GM12872 (cell line): ENCODE results near the gene IP6K2.

Source experiments
- TF ChIP-seq, protein P1 (sequence below): IDR thresholded peaks from 3 replicates; pipeline ENCODE4 v1.5.1; 2011; ENCODE audit warnings: low read depth, mild to moderate bottlenecking, low read length, moderate library complexity; ENCODE audit not compliant: insufficient read depth

IP6K2 gene

DNA sequence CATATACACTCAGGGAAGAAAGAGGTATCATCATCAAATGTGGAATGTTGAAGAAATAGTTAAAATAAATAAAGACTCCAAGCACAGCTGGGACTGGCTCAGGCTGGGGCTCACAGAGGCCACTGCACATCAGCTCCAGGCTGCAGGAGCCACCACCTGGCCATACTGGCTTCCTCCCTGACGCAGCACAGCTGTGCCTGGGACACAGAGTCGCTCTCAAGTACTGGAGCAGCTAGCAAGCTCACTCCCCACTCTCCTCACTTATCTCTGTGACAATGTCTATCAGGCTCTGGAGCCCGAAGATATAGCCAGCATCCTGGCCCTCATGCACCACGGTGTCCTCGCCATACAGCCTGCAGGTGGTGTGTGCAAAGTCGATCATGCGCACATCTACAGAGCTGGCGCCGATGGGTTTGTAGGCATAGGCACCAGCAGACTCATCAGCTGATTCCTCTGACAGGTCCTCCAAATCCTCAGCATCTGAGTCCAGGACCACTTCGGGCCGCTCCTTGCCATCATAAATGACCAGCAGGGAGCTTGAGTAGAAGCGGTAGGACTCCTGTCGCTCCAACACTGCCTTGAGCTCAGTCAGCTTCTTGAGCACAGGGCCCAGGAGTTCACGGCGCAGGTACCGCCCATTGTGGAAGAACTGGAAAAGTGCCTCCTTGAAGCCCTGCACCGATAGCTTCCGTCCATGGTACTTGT lies 28.8 kb downstream of the IP6K2 start:
- TF ChIP-seq, protein P1, sequence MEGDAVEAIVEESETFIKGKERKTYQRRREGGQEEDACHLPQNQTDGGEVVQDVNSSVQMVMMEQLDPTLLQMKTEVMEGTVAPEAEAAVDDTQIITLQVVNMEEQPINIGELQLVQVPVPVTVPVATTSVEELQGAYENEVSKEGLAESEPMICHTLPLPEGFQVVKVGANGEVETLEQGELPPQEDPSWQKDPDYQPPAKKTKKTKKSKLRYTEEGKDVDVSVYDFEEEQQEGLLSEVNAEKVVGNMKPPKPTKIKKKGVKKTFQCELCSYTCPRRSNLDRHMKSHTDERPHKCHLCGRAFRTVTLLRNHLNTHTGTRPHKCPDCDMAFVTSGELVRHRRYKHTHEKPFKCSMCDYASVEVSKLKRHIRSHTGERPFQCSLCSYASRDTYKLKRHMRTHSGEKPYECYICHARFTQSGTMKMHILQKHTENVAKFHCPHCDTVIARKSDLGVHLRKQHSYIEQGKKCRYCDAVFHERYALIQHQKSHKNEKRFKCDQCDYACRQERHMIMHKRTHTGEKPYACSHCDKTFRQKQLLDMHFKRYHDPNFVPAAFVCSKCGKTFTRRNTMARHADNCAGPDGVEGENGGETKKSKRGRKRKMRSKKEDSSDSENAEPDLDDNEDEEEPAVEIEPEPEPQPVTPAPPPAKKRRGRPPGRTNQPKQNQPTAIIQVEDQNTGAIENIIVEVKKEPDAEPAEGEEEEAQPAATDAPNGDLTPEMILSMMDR, result no peak

DNA sequence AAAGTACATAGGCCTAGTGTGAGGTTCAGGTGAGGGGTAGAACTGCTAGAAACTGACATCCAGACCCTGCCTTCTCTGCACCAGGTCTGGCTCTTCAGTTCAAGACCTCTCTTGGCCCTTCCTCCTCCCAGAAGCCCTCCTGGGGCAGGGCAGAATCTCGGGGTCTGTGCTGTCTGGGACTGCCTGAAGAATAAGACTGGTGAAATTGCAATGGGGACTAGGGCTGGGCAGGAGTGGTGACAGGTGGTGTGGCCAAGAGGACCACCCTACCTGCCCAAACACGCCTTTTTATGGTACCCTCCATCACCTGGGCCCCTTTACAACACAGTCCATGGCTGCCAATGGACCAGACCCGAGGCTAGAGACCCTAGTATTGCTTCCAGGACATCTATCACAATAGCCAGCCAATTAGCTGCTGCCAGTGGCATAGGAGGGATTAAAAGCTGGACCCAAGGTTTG lies 29.8 kb downstream of the IP6K2 start:
- TF ChIP-seq, protein P1, result no peak

DNA sequence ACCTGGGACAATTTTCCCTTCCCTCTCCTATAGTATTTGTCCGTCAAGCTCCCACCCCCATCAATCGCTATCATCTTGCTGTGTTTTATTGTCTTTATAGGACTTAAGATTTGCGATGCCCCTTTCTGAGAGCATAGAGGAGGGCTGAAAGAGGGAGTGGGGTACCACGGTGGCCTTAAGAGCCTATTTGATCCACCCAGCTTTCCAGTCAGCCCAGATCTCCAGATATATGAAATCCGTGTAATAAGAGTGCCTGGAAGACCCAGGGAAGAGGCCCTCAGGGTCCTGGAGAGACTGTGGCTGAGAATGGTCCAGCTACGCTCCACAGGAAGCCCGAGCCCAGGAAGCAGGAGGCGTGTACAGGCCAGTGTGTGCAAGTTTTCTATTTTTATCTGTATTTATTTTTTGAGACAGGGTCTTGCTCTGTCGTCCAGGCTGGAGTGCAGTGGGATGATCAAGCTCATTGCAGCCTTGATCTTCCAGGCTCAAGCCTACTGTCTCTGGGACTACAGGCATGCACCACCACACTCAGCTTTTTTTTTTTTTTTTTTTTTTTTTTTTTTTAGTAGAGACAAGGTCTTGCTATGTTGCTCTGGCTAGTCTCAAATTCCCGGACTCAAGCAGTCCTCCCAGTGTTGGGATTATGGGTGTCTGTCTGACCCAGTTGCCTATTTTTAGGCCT lies 30.3 kb downstream of the IP6K2 start:
- TF ChIP-seq, protein P1, result 0 out of 3 replicates have a peak, but pooled peaks have one; percentile 2

DNA sequence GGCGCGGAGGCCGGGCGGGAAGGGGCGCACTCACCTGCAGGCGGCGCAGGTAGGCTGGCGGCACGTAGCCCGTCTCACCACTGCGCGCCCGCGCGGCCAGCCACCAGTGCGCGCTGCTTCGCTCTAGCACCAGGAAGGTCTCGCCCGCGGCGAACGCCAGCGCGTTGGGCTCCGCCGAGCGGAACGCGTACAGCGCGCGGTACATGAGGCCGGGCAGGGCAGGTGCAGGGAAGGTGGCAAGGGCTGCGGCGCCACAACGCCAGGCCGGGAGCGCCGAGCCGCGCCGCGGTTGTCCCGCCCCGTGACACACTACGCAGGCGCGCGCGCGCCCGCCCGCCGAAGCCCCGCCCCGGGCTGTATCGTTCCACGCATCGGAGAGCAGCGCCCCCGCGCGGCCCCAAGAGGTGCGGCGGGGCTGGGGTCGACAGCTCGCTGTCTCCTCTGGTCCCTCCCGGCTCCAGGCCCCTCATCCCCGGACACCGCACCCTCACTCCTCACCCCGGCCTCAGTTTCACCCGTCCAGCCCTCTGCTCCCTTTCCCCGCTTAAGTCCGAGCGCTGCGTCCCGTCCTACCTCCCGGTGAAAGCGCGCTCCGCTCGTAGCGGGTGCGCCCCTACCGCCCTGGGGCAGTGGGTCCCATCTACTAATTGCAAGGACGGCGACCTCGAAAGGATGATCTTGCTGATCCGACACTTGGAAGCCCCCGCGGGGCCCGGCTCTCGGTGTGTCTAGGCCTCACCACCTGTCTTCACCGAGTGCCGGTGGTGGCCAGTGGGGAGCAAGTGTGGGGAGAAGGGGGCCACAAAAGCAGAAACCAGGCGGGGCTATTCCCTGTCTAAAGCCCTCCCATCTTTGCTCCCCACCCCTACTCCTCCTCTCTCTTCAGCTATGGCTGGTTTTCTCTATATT lies 31.2 kb downstream of the IP6K2 start, which contains the start of gene NCKIPSD:
TSS of gene NCKIPSD (minus strand) at position 313 of the 909 bp plus-strand sequence. CDS start at position 205, 108 bp downstream.
- TF ChIP-seq, protein P1, result peak; percentile 77

DNA sequence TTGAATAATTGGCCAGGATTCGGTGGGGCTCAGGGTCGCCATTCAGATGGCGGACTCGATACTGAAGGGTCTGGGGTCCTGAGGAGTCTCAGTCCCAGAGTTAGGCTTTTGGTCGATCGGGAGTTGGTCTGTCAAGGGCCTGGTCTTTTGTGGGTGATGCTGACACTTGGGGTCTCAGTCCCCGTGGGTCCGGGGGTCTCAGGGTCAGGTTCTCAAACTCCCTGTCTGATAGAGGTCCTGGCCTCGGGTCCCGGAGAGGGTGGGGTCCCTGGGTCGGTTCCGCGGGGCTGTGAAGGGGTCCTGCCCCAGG lies 31.8 kb downstream of the IP6K2 start:
- TF ChIP-seq, protein P1, result no peak

DNA sequence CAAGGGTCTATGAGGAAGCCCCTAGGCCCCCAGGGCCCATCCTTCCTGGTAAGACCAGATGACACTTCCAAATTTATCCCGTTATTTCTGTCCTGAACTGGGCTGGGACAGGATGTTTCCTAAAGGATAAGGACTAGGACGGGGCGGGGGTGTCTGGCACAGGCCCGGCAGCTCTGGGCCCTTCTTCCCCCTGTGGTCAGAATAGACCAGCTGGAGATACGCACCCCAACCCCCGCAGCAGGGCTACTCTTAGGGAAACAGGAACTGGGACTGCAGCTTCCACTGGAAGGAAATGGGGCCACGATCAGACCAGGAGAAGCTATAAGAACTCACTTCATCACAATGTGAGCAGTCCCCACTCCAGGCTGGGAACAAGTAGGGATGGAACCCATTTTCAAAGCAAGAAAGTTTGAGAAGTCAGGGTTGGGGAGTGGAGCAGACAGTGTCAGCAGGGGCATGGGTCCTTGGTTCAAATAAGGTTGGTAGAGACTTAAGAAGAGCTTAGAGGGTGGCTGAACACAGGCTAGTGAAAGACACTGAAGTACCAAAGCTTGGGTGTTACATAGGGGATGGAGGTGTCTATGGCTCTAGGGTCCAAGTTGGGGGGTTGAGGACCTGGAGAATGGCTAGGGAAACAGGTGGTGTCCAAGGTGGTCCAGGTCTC lies 32.4 kb downstream of the IP6K2 start:
- TF ChIP-seq, protein P1, result no peak
